HUES64 (cell line): ENCODE data around the gene KCTD14. TPM values are rescaled to one million over a fixed set of nuclear protein-coding genes. Genes with fewer than 3 reads are reported as not detected.

Experiments used
- H3K27ac ChIP-seq: 2 replicates; pipeline ENCODE4 v1.7.0; 2013; ENCODE audit warnings: low read depth, low read length, inconsistent platforms
- H3K27me3 ChIP-seq: 2 replicates; pipeline ENCODE4 v1.6.1; 2013; ENCODE audit warnings: mild to moderate bottlenecking, low read length; ENCODE audit not compliant: insufficient read depth
- H3K36me3 ChIP-seq: 2 replicates; pipeline ENCODE4 v1.6.1; 2013; ENCODE audit warnings: mild to moderate bottlenecking, low read length; ENCODE audit not compliant: insufficient read depth
- H3K4me1 ChIP-seq: 2 replicates; pipeline ENCODE4 v1.6.1; 2013; ENCODE audit warnings: mild to moderate bottlenecking, low read length, moderate library complexity; ENCODE audit not compliant: insufficient read depth
- H3K4me3 ChIP-seq: 2 replicates; pipeline ENCODE4 v1.5.1; 2013; ENCODE audit warnings: mild to moderate bottlenecking, low read length, moderate library complexity
- H3K9ac ChIP-seq: 2 replicates; pipeline ENCODE4 v1.6.1; 2013; ENCODE audit warnings: mild to moderate bottlenecking, low read depth, low read length
- H3K9me3 ChIP-seq: 2 replicates; pipeline ENCODE4 v1.6.1; 2013; ENCODE audit warnings: low read depth, low read length; ENCODE audit not compliant: insufficient read depth
- WGBS: fragments of 150-250, 120-280 bp; methylation state at CpG from one replicate; pipeline ENCODE4 v1.1.7; 2013; ENCODE audit warnings: missing lambda C conversion rate; 5-methylcytosine and 5-hydroxymethylcytosine counted together
- polyA plus RNA-seq, 2 experiments: library from polyadenylated mRNA; stranded (reverse); fragments of 50-300 nt; gene quantifications; one replicate each; pipeline ENCODE4 v1.2.3, GENCODE V29; 2013

The KCTD14 gene, protein sequence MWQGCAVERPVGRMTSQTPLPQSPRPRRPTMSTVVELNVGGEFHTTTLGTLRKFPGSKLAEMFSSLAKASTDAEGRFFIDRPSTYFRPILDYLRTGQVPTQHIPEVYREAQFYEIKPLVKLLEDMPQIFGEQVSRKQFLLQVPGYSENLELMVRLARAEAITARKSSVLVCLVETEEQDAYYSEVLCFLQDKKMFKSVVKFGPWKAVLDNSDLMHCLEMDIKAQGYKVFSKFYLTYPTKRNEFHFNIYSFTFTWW
- 17.2 TPM for polyA plus RNA-seq (2013, experiment 1 of 2)
- polyA plus RNA-seq (2013, experiment 2 of 2) = 16.9 TPM

GRCh38 chr11:78022397-78023396 lies at the start of gene KCTD14:
Gene KCTD14, minus strand, starts transcription at chr11:78023276. Its CDS starts 27 bp downstream, at chr11:78023249.
- Histone ChIP-seq H3K27me3 (no peaks in the 10 kb centered on the region), H3K9ac (peak within 1 kb of the TSS; percentile 71), H3K36me3 (no peaks in the 10 kb centered on the region), H3K4me3 (peak within 1 kb of the TSS; percentile 64), H3K4me1 (no peaks in the 10 kb centered on the region), H3K9me3 (0 out of 2 replicates have a peak, but pooled peaks cover under 1% of the 10 kb centered on the region), H3K27ac (peak within 1 kb of the TSS; percentile 20)
- WGBS = 5% methylated on average over 37 of the region's 37 CpGs

- Histone ChIP-seq H3K27me3 (no peaks in the 10 kb centered on the region), H3K4me3 (no peak overlapping the region), H3K27ac (no peak overlapping the region), H3K4me1 (no peaks in the 10 kb centered on the region), H3K9me3 (no peaks in the 10 kb centered on the region), H3K36me3 (peaks cover 52% of the 10 kb centered on the region), H3K9ac (no peak overlapping the region)
- WGBS = 94% methylated on average over 4 of the region's 4 CpGs
These were observed 49.4 kb upstream of the KCTD14 start for GRCh38 chr11:78072455-78072854.

GRCh38 chr11:78071717-78072116 lies 48.6 kb upstream of the KCTD14 start:
- H3K9me3 ChIP-seq = no peaks in the 10 kb centered on the region
- H3K4me1 ChIP-seq = no peaks in the 10 kb centered on the region
- 98% methylated on average over 3 of the region's 3 CpGs for WGBS
- peaks cover 54% of the 10 kb centered on the region for H3K36me3 ChIP-seq
- H3K4me3 ChIP-seq = no peak overlapping the region
- no peak overlapping the region for H3K9ac ChIP-seq
- no peaks in the 10 kb centered on the region for H3K27me3 ChIP-seq
- no peak overlapping the region for H3K27ac ChIP-seq

GRCh38 chr11:78070621-78071020 lies 47.5 kb upstream of the KCTD14 start:
- Histone ChIP-seq H3K4me1 (no peaks in the 10 kb centered on the region), H3K27ac (no peak overlapping the region), H3K9me3 (no peaks in the 10 kb centered on the region), H3K4me3 (no peak overlapping the region), H3K36me3 (peaks cover 51% of the 10 kb centered on the region), H3K9ac (no peak overlapping the region), H3K27me3 (no peaks in the 10 kb centered on the region)
- 96% methylated on average over 2 of the region's 2 CpGs for WGBS

DNA sequence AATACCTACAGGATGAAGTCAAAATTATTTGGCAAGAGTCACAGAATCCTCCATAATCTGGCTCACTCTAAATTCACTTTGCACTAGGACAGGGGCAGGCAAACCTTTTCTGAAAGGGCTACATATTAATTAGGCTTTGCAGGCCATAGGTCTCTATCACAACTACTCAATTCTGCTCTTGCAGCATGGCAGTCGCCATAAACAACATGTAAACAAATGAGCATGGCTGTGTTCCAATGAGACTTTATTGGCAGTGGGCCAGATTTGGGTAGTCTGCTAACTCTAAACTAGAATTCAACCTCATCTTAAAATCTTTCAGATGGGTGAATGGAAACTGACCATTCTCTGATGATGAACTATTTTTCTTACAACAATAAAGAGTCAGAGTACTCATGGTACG lies 46.4 kb upstream of the KCTD14 start:
- H3K36me3 ChIP-seq = peaks cover 51% of the 10 kb centered on the region
- H3K4me1 ChIP-seq = no peaks in the 10 kb centered on the region
- H3K4me3 ChIP-seq = no peak overlapping the region
- H3K27me3 ChIP-seq = no peaks in the 10 kb centered on the region
- H3K9ac ChIP-seq = no peak overlapping the region
- H3K27ac ChIP-seq = no peak overlapping the region
- WGBS = 100% methylated on average over 2 of the region's 2 CpGs
- no peaks in the 10 kb centered on the region for H3K9me3 ChIP-seq

DNA sequence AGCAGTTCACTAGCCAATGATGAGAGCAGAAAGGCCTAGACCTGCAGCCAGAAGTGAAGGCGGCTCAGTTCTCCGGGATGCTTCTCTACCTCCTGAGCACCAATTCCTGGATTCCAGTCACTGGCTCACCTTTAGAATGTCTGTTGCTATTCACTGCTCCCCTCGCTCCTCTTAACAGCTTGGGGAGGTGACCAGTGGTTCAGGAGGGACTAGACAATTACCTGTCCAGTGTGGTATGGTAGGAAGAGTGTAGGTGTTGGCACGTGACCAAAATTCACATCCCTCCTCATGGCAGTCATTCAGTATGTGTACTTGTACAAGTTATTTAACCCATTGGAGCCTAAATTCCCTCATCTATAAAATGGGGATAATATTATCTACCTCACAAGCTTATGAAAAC lies 44.6 kb upstream of the KCTD14 start:
- Histone ChIP-seq H3K4me1 (no peaks in the 10 kb centered on the region), H3K27ac (no peak overlapping the region), H3K36me3 (peaks cover 48% of the 10 kb centered on the region), H3K9me3 (no peaks in the 10 kb centered on the region), H3K27me3 (no peaks in the 10 kb centered on the region), H3K9ac (no peak overlapping the region), H3K4me3 (no peak overlapping the region)
- WGBS = 98% methylated on average over 3 of the region's 4 CpGs

GRCh38 chr11:78066471-78066870 lies 43.4 kb upstream of the KCTD14 start:
- Histone ChIP-seq H3K27me3 (no peaks in the 10 kb centered on the region), H3K27ac (no peak overlapping the region), H3K4me1 (no peaks in the 10 kb centered on the region), H3K9me3 (no peaks in the 10 kb centered on the region), H3K9ac (no peak overlapping the region), H3K36me3 (peaks cover 38% of the 10 kb centered on the region), H3K4me3 (no peak overlapping the region)
- 91% methylated on average over 2 of the region's 2 CpGs for WGBS

DNA sequence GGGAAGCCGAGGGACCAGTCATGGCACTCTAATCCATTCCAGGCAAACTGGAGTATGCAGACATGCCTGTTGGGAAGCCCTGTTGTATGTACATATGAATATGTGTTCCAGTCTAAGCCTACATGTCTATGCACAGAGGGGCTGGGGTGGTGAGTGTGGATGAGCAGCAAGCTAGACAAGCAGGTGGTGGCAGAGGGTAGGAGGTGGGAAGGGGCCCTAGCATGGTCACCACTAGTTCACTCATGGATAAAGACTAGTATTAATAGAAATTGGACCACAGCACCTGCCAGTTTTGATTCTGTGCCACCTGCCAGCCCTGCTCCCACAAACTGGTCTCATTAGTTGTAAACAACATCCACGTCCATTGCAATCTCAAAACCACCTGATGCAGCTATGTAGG lies 42.1 kb upstream of the KCTD14 start:
- no peaks in the 10 kb centered on the region for H3K4me1 ChIP-seq
- no peaks in the 10 kb centered on the region for H3K27me3 ChIP-seq
- 97% methylated on average over 2 of the region's 2 CpGs for WGBS
- peaks cover 26% of the 10 kb centered on the region for H3K36me3 ChIP-seq
- H3K9me3 ChIP-seq = no peaks in the 10 kb centered on the region
- H3K4me3 ChIP-seq = no peak overlapping the region
- H3K9ac ChIP-seq = no peak overlapping the region
- no peak overlapping the region for H3K27ac ChIP-seq

DNA sequence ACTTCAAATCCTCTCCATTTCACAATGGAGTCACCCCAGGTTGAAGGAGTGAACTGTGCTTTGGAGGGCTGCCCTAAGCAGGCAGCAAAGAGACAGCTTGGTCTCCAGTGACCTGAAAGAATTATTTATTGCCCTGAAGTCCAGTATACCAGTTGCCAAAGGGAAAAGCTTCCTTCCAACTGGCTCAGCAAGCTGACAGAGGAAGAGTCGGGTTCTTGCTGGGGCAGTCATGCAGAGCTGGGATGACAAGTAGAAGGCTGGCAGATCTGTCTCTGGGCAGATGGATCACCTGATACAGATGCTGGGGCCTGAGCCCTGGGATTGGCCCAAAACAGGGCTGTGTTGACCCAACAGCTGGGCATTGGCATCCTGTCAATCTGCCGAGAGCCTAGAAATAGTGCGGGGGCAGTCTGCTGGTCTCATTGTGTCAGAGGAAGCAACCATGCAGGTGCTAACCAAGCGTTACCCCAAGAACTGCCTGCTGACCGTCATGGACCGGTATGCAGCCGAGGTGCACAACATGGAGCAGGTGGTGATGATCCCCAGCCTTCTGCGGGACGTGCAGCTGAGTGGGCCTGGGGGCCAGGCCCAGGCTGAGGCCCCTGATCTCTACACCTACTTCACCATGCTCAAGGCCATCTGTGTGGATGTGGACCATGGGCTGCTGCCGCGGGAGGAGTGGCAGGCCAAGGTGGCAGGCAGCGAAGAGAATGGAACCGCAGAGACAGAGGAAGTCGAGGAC lies 40.5 kb upstream of the KCTD14 start, which contains the start of gene THRSP:
TSS of gene THRSP (plus strand) at position 422 of the 742 bp plus-strand sequence. CDS start at position 443, 21 bp downstream.
- H3K27ac ChIP-seq = no peak within 1 kb of the TSS
- no peaks in the 10 kb centered on the region for H3K9me3 ChIP-seq
- H3K36me3 ChIP-seq = peaks cover 10% of the 10 kb centered on the region; the same call in 1 of the 2 replicates
- H3K27me3 ChIP-seq = no peaks in the 10 kb centered on the region
- H3K4me3 ChIP-seq = no peak within 1 kb of the TSS
- no peaks in the 10 kb centered on the region for H3K4me1 ChIP-seq
- 94% methylated on average over 14 of the region's 14 CpGs for WGBS
- H3K9ac ChIP-seq = no peak within 1 kb of the TSS

- Histone ChIP-seq H3K27ac (no peak overlapping the region), H3K27me3 (no peaks in the 10 kb centered on the region), H3K9ac (no peak overlapping the region), H3K4me3 (no peak overlapping the region), H3K4me1 (no peaks in the 10 kb centered on the region), H3K9me3 (no peaks in the 10 kb centered on the region), H3K36me3 (peaks cover 3% of the 10 kb centered on the region; the same call in 1 of the 2 replicates)
- 100% methylated on average over 1 of the region's 2 CpGs for WGBS
These were observed 39.6 kb upstream of the KCTD14 start for GRCh38 chr11:78062671-78063070.
